Measurements from ENCODE around the gene SHROOM3.

The SHROOM3 gene

DNA sequence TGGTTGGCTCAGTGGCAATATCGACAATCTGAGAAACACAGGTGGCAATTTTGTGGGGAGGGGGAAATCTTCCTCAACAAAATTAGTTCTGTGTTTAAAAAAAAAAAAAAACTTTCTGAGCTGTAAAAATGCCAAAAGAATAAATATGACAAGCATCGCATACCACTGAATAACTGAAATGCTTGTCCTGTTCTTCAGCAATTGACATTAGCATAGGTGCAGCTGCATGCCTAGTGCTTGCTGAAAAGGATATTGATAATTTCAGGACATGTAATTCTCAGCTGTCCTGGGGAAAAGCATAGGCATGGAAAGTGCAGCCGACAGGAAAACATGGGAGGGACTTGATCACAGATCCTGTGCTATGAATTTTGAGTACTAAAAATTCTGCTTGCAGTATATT, 315.7 kb downstream of the SHROOM3 start:
- DNase-seq (ENCODE audit: low read depth in 3 of 3) = no peak

DNA sequence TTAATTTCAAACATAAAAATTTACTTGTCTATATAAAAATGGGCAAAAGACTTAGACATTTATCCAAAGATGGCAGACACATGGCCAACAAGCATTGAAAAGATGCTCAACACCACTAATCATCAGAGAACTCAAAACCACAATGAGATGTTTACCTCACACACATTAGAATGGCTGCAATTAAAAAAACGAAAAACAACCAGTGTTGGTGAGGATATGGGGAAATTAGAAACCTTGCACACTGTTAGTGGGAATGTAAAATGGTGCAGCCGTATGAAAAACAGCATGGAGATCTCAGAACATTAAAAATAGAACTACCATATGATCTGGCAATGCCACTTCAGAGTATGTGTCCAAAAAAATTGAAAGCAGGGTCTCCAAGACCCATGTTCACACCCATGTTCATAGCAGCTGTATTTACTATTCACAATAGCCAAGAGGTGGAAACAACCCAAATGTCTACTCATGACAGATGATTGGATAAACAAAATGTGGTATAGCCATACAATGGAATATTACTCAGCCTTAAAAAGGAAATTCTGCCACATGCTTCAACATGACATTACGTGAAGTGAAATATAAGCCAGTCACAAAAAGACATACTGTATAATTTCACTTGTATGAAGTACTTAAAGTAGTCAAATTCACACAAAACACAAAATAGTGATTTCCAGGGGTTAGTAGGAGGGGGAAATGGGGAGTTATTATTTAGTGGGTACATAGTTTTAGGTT, 316.7 kb downstream of the SHROOM3 start:
- no peak for DNase-seq (ENCODE audit: low read depth in 3 of 3)

DNA sequence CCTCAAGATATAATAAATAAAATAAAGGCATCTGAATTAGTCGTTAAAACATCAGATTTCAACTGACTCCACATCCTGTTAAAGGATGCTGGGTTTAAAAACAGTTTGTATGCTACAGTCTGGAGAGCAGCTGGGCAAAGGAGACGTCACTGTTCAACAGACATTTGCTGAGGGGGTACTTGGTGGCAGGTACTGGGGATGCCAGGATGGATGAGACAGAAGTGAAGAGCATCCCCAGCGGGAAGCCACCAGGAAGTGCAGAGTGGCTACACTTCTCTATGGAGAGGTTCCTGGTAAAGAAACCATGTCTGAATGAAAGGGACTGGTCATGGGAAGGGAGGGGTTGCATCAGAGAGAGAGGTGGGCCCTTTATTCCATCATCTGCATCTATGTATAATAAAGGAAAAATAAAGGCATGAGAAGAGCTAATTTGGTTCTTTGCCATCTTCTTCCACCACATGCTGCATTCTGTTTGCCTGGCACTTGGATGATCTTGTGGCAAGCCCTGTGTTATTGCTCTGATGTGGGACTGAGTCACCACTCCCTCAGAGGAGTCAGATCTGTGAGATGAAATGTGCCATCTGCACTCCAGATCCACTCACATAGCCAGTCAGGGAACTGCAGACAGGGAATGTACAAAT, 318.0 kb downstream of the SHROOM3 start:
- no peak for DNase-seq (ENCODE audit: low read depth in 3 of 3)

DNA sequence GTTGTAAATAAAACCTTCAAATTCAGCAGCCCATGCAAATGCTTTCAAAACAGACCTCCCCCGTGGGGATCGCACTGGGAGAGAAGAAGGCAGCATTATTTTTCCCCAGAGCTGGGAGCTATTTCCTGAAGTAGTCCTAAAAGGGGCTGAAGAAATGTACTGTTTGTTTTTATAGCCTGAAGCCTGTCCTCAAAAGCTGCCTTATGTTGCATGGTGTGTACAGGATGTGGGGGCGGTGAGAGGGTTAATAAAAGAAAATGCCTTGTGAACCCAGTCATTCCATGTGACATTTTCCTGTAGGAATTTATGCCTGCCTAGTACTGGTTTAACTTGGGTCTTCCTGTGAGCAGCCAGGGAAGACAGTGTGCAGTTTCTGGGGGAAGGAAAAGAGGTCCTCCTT, 318.8 kb downstream of the SHROOM3 start:
- no peak for DNase-seq (ENCODE audit: low read depth in 3 of 3)

DNA sequence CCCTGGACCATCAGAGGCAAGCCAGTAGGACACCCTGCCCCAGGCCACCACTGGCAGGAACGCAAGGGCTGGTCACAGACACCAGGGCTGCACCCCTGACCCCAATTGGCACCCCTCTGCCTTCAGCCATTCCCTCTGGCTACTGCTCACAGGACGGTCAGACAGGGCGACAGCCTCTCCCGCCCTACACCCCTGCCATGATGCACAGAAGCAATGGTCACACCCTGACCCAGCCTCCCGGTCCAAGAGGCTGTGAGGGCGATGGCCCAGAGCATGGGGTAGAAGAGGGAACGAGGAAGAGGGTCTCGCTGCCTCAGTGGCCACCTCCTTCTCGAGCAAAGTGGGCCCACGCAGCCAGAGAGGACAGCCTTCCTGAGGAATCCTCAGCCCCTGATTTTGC, 319.4 kb downstream of the SHROOM3 start:
- no peak for DNase-seq (ENCODE audit: low read depth in 3 of 3)

DNA sequence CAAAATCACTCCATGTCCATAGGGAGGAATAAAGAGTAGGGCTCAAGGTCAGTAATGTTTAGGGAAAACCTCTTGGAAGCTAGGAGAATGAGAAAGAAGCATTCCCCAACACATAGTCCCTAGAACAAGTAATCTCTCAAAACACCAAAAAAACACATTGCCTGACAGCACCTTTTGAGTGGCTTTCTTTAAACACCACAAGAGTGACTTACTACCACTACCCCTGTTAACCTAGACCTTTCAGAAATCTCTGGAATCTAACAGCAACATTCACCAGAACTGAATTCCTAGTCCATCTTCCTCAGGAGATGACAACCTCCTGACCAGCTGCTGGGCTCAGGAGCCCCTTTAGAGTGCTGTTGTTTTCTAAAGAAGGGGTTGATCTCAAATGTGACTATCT, 320.7 kb downstream of the SHROOM3 start:
- no peak for DNase-seq (ENCODE audit: low read depth in 3 of 3)

DNA sequence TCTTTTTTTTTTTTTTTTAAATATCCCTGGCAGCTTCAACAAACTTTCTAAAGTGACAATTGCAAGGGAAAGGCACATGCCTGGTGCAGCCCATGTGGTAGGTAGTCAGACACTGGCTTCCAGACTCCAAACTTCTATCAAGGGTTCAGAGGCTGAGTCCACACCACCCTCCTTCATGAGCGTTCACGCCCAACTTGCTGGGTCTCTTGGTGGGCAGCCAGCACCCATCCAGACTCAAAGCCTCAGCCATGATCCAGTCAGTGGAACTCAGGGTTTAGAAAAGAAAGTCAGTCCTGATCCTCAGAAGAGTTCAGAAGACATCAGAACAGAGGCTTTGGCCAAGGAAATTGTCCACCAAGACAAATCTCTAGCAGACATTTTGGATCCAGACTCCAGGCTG, 321.4 kb downstream of the SHROOM3 start:
- no peak for DNase-seq (ENCODE audit: low read depth in 3 of 3)

DNA sequence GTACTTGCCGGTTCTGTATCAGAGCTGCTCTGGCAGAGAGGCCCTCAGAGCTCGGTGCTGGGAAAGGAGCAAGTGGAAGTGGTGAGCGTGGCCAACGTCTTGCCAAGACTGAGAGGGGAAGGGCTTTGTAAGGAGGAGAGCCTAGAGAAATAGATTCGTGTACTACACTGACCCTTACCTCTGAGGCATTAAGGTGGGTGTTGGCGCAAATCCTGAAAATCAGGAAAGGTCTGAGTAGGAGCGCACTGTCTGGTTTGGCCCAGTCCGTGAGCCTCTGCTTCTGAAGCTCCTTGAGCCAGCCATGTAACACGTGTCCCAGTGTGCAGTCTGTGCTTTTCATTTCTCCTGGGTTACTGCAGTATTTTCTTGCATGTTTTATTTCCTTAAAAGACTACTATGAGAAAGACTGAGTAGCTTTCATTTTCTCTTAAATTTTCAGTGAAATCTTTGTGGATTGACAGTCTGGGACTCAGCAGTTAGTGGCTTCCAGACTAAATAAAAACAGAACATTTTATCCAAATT, 322.4 kb downstream of the SHROOM3 start:
- no peak for DNase-seq (ENCODE audit: low read depth in 3 of 3)

DNA sequence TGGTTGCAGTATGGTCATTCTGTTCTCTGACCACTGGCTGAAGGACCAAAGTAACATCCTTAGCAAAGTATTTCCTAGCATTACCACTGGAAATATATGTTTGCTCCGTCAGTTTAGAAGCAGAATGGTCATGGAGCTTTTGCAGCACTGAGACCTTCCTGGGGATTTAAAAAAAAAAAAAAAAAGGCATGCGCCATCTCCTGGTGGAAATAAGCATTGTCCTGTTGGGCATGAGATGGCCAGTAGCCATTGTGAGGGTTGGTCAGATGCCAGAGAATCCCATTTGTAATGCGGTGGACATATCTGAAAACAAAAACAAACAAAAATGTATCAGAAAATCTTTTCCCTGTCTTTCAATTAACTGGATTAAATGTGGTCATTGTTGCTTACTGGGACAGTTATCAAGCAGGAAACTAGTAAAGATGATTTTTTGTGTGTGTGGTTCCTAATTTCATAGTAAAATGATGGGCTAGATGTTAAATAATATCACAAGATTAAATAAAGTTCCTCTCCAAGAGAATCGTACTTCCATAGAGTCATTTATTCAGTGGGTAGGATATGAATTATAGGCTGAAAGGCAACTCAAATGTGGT, 323.4 kb downstream of the SHROOM3 start:
- no peak for DNase-seq (ENCODE audit: low read depth in 3 of 3)

DNA sequence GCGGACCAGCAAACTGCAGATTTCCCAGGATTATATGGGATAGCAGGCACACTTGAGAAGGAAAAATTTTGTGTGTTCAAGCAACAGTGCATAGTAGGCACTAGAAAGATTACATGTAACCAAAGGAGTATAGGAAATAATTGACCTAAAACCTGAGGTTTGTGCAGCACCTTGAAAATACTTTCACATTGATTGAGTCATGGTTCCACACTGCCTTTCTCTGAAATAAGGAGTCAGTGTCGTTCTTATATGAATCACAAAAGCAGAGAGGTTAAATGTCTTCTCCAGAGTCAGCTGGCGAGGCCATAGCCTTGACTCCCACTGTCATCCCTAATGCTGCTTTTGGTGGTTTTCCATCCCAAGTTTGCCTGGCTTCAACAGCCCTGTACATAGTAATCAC, 324.0 kb downstream of the SHROOM3 start:
- DNase-seq (ENCODE audit: low read depth in 3 of 3) = no peak

DNA sequence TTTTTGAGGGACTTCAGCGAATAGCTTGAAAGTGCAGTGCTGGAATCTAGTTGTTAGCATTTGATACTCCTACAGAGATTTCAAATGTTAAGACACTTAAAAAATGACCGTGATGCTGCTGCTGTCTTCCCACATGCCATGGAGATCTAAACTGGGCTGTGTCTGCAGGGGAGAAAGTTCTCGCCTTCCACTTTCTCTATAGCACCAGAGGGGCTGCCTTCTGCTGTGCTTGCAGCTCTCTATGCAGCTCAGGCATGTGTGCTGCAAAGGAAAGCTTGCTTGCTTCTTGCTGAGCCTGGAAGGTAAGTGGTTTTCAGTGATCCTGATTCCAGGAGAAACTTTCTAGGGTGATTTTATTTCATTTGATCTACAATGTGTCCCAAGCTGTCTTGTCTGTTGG, 325.2 kb downstream of the SHROOM3 start:
- no peak for DNase-seq (ENCODE audit: low read depth in 3 of 3)

DNA sequence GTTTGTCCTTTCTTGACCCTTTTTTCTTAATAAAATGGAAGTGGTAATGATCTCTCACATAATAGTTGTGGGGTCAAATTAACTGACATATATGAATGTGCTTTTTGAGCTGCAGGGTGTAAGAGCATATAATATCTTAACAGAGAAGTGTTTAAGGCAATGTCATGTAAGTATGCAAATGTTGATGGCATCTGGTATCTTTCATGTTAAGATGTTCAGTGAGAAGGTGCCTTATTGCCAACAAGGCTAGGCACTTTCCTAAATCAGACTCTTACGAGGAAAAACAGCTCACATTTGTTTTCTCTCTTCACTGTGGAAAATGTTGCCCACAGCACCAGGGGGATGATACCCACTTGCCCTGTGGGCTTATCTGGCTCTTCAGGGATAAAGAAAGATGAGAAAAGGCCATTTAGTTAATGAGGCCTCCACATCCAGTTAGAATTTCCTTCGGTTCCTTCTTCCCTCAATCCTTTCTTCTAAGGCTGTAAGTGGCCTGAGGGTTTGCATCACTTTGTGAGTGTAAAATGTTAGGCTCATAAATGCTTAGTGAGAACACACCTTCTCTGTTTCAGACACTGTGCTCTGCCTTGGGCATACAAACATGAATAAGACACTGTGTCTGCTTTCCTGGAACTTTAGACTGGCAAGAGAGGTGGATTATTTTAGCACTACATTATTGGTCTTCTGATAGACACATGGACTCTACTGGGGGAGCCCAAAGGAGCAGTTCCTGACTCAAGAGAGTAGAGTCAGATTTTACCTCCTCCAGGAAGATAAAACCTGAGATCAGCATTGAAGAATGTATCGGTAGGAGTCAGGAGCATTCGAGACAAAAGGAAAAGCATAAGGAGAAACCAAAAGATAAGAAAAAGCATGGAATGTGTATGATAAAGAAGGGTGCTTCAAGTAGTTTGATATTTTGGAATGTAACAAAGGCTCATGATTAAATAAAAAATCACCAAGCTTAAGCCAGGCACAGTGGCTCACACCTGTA, 327.4 kb downstream of the SHROOM3 start:
- no peak for DNase-seq (ENCODE audit: low read depth in 3 of 3)

DNA sequence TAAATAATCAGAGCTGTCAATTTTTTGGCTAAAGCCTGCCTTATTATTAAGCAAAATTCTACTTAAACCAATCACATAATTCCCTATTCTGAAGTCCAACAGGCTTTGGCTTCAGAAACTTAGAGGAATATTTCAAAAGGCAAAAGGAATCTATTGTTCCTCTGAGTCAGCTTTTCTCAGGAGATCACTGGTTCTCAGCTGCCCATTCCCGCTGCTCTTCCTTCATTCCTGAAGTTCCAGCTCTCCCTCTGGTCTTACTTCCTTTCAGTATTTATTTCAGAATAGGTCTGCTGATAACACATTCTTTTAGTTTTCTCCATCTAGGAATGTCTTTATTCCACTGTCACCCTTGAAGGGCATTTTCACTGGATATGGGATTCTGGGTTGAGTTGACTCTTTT, 329.2 kb downstream of the SHROOM3 start:
- DNase-seq (ENCODE audit: low read depth in 3 of 3) = no peak

DNA sequence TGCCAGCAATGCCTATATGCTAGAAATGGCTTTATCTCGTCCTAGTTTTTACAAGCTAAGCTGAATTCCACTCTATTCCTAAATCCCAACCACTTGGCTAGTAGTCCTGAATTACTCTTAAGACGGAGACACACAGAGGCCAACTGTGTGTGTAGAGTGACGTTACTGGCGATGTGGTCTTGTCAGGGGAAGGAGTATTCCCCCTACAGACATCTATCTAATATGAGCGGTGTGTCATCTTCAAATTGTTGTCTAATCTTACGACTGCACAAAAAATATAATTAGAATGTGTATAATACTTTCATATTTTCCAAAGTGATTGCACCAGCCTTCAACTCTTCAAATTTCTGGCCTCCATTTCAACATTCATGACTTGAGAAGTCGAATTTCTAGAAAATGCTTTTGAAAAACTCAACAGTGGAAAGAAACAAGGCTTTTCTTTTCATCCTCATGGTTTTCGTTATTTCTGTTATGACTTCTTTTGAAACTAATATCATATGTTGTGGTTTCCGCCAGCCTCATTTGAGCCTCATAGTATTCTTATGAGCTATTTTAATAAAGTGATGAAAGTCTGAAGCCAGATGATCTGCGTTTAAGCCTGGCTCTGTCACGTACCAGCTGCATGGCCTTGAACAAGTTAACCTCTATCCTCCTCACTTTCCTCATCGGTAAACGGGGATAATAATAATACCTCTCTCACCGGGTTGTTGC, 330.6 kb downstream of the SHROOM3 start:
- no peak for DNase-seq (ENCODE audit: low read depth in 3 of 3)

DNA sequence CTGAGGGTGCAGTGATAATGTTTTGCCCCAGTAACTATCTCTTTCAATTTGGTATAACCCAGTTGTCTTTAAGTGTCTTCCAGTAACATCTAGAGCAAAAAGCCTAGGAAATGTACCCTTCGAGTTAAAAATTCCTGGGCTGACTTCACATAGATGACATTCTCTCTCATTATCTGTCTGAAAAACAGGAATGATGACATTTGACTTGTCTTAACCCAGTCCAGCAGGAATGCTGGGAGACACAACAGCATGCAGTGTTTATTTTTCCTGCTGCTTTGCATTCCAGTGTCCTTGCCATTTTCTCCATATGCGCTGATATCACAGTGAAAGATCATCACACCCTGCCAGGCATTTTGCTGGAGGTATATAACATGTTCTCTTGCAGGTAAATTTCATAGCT, 333.0 kb downstream of the SHROOM3 start:
- no peak for DNase-seq (ENCODE audit: low read depth in 3 of 3)

DNA sequence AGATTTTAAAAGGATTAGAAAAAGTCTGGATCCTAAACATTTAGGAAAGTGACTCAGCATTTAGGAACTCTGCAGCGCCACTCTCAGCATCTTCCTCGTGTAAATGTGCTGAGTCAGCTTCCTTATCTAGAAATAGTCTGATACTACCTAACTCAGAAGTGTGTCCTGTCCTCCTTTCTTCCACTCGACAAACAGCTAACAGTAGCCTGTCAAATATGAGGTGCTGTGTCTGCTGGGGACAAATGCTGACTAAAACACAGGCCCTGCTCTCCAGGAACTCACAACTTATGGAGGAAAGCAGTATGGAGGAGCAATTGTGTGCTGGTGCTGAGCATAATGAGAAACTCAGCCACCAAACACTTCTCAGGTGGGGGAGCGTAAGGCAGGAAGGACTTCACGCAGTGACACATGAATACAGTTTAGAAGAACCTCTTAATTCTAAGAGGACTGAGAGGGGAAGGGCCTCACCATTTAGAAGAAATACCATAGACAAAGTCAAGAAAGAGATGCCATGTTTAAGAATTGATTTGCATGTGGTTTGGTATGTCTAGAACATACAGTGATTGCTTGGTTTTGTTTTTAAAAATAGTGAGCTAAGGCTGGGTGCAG, 337.6 kb downstream of the SHROOM3 start:
- DNase-seq (ENCODE audit: low read depth in 3 of 3) = no peak

DNA sequence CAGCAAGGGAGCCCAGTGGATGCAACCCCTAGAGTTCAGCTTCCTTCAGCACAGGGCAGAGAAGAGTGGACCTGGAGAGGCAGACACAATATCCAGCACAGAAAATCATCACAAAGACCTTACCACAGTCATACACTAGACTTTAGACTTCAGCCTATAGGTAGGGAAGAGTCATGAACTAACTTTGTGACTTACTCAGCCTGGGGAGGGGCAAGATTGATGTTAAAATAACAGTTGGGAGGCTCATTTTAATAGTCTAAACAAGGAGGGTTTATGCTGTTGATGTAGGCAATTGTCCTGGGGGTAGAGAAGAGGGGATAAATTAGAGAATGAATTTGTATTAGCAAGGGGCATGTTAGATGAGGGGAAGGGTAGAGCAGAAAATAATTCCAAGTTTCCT, 338.7 kb downstream of the SHROOM3 start:
- no peak for DNase-seq (ENCODE audit: low read depth in 3 of 3)

DNA sequence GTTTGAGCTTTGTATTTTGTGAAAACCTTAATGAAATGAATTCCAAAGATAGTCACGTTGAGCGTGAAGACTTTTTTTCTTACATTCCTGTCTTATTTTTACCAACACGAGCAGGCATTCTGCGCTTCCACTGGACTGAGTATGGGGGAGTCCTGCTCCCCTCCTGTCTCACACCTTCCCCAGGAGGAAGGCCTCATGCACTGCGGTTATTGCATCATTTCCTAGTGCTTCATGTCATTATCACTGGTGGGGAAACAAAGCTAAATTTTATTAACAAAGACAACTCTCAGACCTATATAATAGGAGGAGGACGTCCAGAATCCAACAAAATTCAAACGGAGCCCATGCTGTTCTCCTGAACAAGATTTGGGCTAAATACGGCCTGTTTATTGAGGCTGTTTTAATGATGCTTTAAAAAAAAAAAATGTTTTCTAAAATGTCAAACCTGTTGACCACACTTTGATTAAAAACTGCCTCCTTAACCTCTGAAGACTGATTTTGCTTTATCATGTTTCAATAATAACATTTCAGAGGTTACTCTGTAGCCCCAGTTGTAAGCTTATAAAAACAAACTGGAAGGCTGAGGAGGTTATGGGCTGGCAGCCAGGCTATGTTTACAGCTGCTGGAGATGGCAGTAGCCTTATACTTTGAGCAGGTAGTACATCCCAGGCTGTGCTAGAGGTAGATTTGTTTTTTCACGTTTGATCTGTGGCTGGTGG, 344.9 kb downstream of the SHROOM3 start:
- no peak for DNase-seq (ENCODE audit: low read depth in 3 of 3)

DNA sequence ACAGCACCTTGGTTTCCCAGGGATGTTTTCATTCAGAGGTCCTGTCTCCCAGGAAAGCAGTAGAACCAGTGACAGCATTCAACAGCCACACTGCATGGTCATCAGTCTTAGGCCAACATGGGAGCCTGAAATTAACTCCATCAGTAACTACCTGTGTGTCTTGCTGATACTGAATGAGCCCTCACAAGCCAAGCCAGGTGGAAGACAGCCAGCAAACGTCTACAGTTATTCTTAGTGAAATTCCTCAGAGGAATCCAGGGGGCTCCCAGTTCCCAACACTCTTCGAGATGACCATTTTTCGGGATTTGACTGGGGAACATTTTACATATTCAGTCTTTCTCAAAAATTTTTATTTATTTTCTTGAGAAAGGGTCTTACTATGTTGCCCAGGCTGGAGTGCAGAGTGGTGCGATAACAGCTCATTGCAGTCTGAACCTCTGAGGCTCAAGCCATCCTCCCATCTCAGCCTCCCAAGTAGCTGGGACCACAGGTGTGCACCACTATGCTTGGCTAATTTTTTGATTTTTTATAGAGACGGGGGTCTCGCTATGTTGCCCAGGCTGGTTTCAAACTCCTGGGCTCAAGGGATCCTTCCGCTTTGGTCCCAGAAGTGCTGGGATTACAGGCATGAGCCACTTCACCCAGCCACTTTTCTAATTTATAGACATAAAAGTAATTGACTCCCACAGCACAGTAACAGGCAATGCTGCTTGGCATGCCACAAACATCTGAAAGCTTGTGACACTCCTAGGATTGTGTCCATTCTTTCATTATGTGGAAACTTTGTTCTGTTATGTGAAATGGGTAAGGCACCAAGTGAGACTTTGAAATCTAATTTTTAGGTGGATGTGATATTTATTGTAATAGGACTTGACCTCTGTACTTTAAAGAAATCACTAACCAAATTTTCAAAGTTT, 346.0 kb downstream of the SHROOM3 start:
- no peak for DNase-seq (ENCODE audit: low read depth in 3 of 3)

Data from stimulated activated CD4-positive, alpha-beta T cell treated with anti-CD3 and anti-CD28 coated beads, TNF-alpha, amount 100 ng/mL, for 4 hours (primary cell).